ENCODE measurements around the gene MRPL1.
A peak's percentile ranks its signal among the peaks of the same experiment; 100 is the strongest.
"Not testable (repeated sequence)": the region's sequence is repeated elsewhere in the genome, so short reads cannot be mapped to it uniquely, and the experiment has no call there.

Gene MRPL1

GRCh38 chr4:77852892-77853495, 9.6 kb upstream of the MRPL1 start:
- no peak for FAIRE-seq

- FAIRE-seq: no peak
Observed at GRCh38 chr4:77854431-77855111, 8.1 kb upstream of the MRPL1 start.

GRCh38 chr4:77856152-77856551, 6.5 kb upstream of the MRPL1 start:
- no peak for FAIRE-seq

- no peak for FAIRE-seq
Observed at GRCh38 chr4:77859256-77859655, 3.4 kb upstream of the MRPL1 start.

GRCh38 chr4:77861495-77861894, 1.1 kb upstream of the MRPL1 start:
- FAIRE-seq: no peak

- FAIRE-seq: not testable (repeated sequence)
Observed at GRCh38 chr4:77863341-77863740, 711 bp downstream of the MRPL1 start.

GRCh38 chr4:77865259-77865658, 2.6 kb downstream of the MRPL1 start:
- FAIRE-seq: no peak

- no peak for FAIRE-seq
Observed at GRCh38 chr4:77872723-77873445, 10.3 kb downstream of the MRPL1 start.

GRCh38 chr4:77877167-77877566, 14.5 kb downstream of the MRPL1 start:
- no peak for FAIRE-seq

- FAIRE-seq: no peak
Observed at GRCh38 chr4:77877771-77878565, 15.3 kb downstream of the MRPL1 start.

- FAIRE-seq: no peak
Observed at GRCh38 chr4:77880784-77881183, 18.2 kb downstream of the MRPL1 start.

GRCh38 chr4:77881460-77882295, 19.0 kb downstream of the MRPL1 start:
- no peak for FAIRE-seq

GRCh38 chr4:77893451-77893850, 30.8 kb downstream of the MRPL1 start:
- FAIRE-seq: no peak

GRCh38 chr4:77899607-77900006, 37.0 kb downstream of the MRPL1 start:
- peak; percentile 78 for FAIRE-seq

GRCh38 chr4:77903186-77903585, 40.6 kb downstream of the MRPL1 start:
- FAIRE-seq: no peak

- FAIRE-seq: no peak
Observed at GRCh38 chr4:77905651-77906263, 43.1 kb downstream of the MRPL1 start.

GRCh38 chr4:77910676-77911075, 48.0 kb downstream of the MRPL1 start:
- no peak for FAIRE-seq

- FAIRE-seq: peak; percentile 30
Observed at GRCh38 chr4:77911091-77911490, 48.5 kb downstream of the MRPL1 start.

- FAIRE-seq: no peak
Observed at GRCh38 chr4:77911842-77912450, 49.3 kb downstream of the MRPL1 start.

- no peak for FAIRE-seq
Observed at GRCh38 chr4:77913348-77913747, 50.7 kb downstream of the MRPL1 start.

GRCh38 chr4:77917075-77917474, 54.4 kb downstream of the MRPL1 start:
- FAIRE-seq: no peak

All from A204.1 (cell line).